PC-9 (cell line): ENCODE measurements around the gene EHD2.

ENCODE experiments used
- CTCF ChIP-seq: fragments of 200-600 bp; sonication (generic); conservative IDR thresholded peaks from 2 replicates; pipeline ENCODE4 v1.6.1; 2017; ENCODE audit warnings: mixed run types, antibody characterized with exemption, mild to moderate bottlenecking, moderate library complexity
- EZH2 ChIP-seq: fragments of 200-600 bp; sonication (generic); IDR thresholded peaks from 2 replicates; pipeline ENCODE4 v1.8.0; 2017; ENCODE audit warnings: antibody characterized with exemption, low read depth

- TF ChIP-seq CTCF: no peak
- no peak for TF ChIP-seq EZH2
These were observed 12.7 kb downstream of the EHD2 start for GRCh38 chr19:47725759-47726401.
